ENCODE results near the gene MYOZ3. TPM values are rescaled to one million over a fixed set of nuclear protein-coding genes. Genes with fewer than 3 reads are reported as not detected.

Gene MYOZ3
- total and polyA plus RNA-seq, 2 donors: 0.25 to 0.47 TPM

- 93% methylated on average over 10 of the region's 10 CpGs for WGBS
Measured at GRCh38 chr5:150632305-150633160, 28.5 kb upstream of the MYOZ3 start.

GRCh38 chr5:150633429-150633828 lies 27.6 kb upstream of the MYOZ3 start:
- Histone ChIP-seq H3K4me3 (ENCODE audit: low read length in 2 of 2) (no peak overlapping the region), H3K36me3 (ENCODE audit: control insufficient read depth in 2 of 2, insufficient read depth in 2 of 2, low read length in 1 of 2) (no peaks in the 10 kb centered on the region), H3K27ac (ENCODE audit: low read depth in 1 of 2, low read length in 1 of 2) (no peak overlapping the region), H3K27me3 (ENCODE audit: control insufficient read depth in 2 of 2, insufficient read depth in 1 of 2, low read length in 1 of 2) (peaks cover 0 to 16% of the 10 kb centered on the region in 2 donors), H3K4me1 (ENCODE audit: control insufficient read depth in 2 of 2, insufficient read depth in 2 of 2, low read length in 2 of 2) (no peaks in the 10 kb centered on the region), H3K9me3 (ENCODE audit: control insufficient read depth in 2 of 2, insufficient read depth in 1 of 2, low read length in 1 of 2) (no peaks in the 10 kb centered on the region)
- DNase-seq (ENCODE audit: low read depth in 6 of 9, low spot score in 9 of 9): no peak
- 90% methylated on average over 2 of the region's 2 CpGs for WGBS

More at GRCh38 chr5:150632305-150633160, 28.5 kb upstream of the MYOZ3 start:
- DNase-seq (ENCODE audit: low read depth in 6 of 9, low spot score in 9 of 9): no peak
- no peaks in the 10 kb centered on the region for H3K36me3 ChIP-seq (ENCODE audit: control insufficient read depth in 2 of 2, insufficient read depth in 2 of 2, low read length in 1 of 2)
- H3K27ac ChIP-seq (ENCODE audit: low read depth in 1 of 2, low read length in 1 of 2): no peak overlapping the region
- H3K4me3 ChIP-seq (ENCODE audit: low read length in 2 of 2): no peak overlapping the region
- H3K4me1 ChIP-seq (ENCODE audit: control insufficient read depth in 2 of 2, insufficient read depth in 2 of 2, low read length in 2 of 2): peaks cover 0 to 2% of the 10 kb centered on the region in 2 donors
- H3K27me3 ChIP-seq (ENCODE audit: control insufficient read depth in 2 of 2, insufficient read depth in 1 of 2, low read length in 1 of 2): peaks cover 0 to 12% of the 10 kb centered on the region in 2 donors
- no peaks in the 10 kb centered on the region for H3K9me3 ChIP-seq (ENCODE audit: control insufficient read depth in 2 of 2, insufficient read depth in 1 of 2, low read length in 1 of 2)

- H3K4me3 ChIP-seq (ENCODE audit: low read length in 2 of 2): no peak overlapping the region
- H3K27ac ChIP-seq (ENCODE audit: low read depth in 1 of 2, low read length in 1 of 2): no peak overlapping the region
- 91% methylated on average over 6 of the region's 6 CpGs for whole genome bisulfite sequencing
- peaks cover 0 to 8% of the 10 kb centered on the region in 2 donors for H3K4me1 ChIP-seq (ENCODE audit: control insufficient read depth in 2 of 2, insufficient read depth in 2 of 2, low read length in 2 of 2)
- H3K36me3 ChIP-seq (ENCODE audit: control insufficient read depth in 2 of 2, insufficient read depth in 2 of 2, low read length in 1 of 2): no peaks in the 10 kb centered on the region
- H3K27me3 ChIP-seq (ENCODE audit: control insufficient read depth in 2 of 2, insufficient read depth in 1 of 2, low read length in 1 of 2): peaks cover 0 to 19% of the 10 kb centered on the region in 2 donors
- no peaks in the 10 kb centered on the region for H3K9me3 ChIP-seq (ENCODE audit: control insufficient read depth in 2 of 2, insufficient read depth in 1 of 2, low read length in 1 of 2)
- no peak for DNase-seq (ENCODE audit: low read depth in 6 of 9, low spot score in 9 of 9)
Measured at GRCh38 chr5:150636391-150637244, 24.4 kb upstream of the MYOZ3 start.

- DNase-seq (ENCODE audit: low read depth in 6 of 9, low spot score in 9 of 9): no peak
- Histone ChIP-seq H3K4me1 (ENCODE audit: control insufficient read depth in 2 of 2, insufficient read depth in 2 of 2, low read length in 2 of 2) (peaks cover 0 to 13% of the 10 kb centered on the region in 2 donors), H3K27me3 (ENCODE audit: control insufficient read depth in 2 of 2, insufficient read depth in 1 of 2, low read length in 1 of 2) (peaks cover 0 to 19% of the 10 kb centered on the region in 2 donors), H3K27ac (ENCODE audit: low read depth in 1 of 2, low read length in 1 of 2) (peak overlapping the region in 1 of 2 donors; percentile 71), H3K36me3 (ENCODE audit: control insufficient read depth in 2 of 2, insufficient read depth in 2 of 2, low read length in 1 of 2) (no peaks in the 10 kb centered on the region), H3K4me3 (ENCODE audit: low read length in 2 of 2) (no peak overlapping the region), H3K9me3 (ENCODE audit: control insufficient read depth in 2 of 2, insufficient read depth in 1 of 2, low read length in 1 of 2) (no peaks in the 10 kb centered on the region)
- WGBS: 56% methylated on average over 21 of the region's 21 CpGs
Measured at GRCh38 chr5:150637245-150638052, 23.6 kb upstream of the MYOZ3 start.

- H3K9me3 ChIP-seq (ENCODE audit: control insufficient read depth in 2 of 2, insufficient read depth in 1 of 2, low read length in 1 of 2): no peaks in the 10 kb centered on the region
- 55% methylated on average over 1 of the region's 1 CpG for WGBS
- H3K4me1 ChIP-seq (ENCODE audit: control insufficient read depth in 2 of 2, insufficient read depth in 2 of 2, low read length in 2 of 2): peaks cover 0 to 13% of the 10 kb centered on the region in 2 donors
- DNase-seq (ENCODE audit: low read depth in 6 of 9, low spot score in 9 of 9): no peak
- H3K27me3 ChIP-seq (ENCODE audit: control insufficient read depth in 2 of 2, insufficient read depth in 1 of 2, low read length in 1 of 2): peaks cover 0 to 19% of the 10 kb centered on the region in 2 donors
- no peaks in the 10 kb centered on the region for H3K36me3 ChIP-seq (ENCODE audit: control insufficient read depth in 2 of 2, insufficient read depth in 2 of 2, low read length in 1 of 2)
- H3K27ac ChIP-seq (ENCODE audit: low read depth in 1 of 2, low read length in 1 of 2): no peak overlapping the region
- H3K4me3 ChIP-seq (ENCODE audit: low read length in 2 of 2): no peak overlapping the region
Measured at GRCh38 chr5:150638053-150638444, 23.0 kb upstream of the MYOZ3 start.

GRCh38 chr5:150638488-150639376 lies 22.3 kb upstream of the MYOZ3 start:
- 88% methylated on average over 6 of the region's 6 CpGs for WGBS
- H3K36me3 ChIP-seq (ENCODE audit: control insufficient read depth in 2 of 2, insufficient read depth in 2 of 2, low read length in 1 of 2): no peaks in the 10 kb centered on the region
- no peaks in the 10 kb centered on the region for H3K9me3 ChIP-seq (ENCODE audit: control insufficient read depth in 2 of 2, insufficient read depth in 1 of 2, low read length in 1 of 2)
- DNase-seq (ENCODE audit: low read depth in 6 of 9, low spot score in 9 of 9): no peak
- no peak overlapping the region for H3K27ac ChIP-seq (ENCODE audit: low read depth in 1 of 2, low read length in 1 of 2)
- H3K27me3 ChIP-seq (ENCODE audit: control insufficient read depth in 2 of 2, insufficient read depth in 1 of 2, low read length in 1 of 2): peaks cover 0 to 19% of the 10 kb centered on the region in 2 donors
- H3K4me1 ChIP-seq (ENCODE audit: control insufficient read depth in 2 of 2, insufficient read depth in 2 of 2, low read length in 2 of 2): peaks cover 0 to 13% of the 10 kb centered on the region in 2 donors
- no peak overlapping the region for H3K4me3 ChIP-seq (ENCODE audit: low read length in 2 of 2)

GRCh38 chr5:150639377-150639692 lies 21.7 kb upstream of the MYOZ3 start:
- Histone ChIP-seq H3K4me1 (ENCODE audit: control insufficient read depth in 2 of 2, insufficient read depth in 2 of 2, low read length in 2 of 2) (peaks cover 0 to 13% of the 10 kb centered on the region in 2 donors), H3K27me3 (ENCODE audit: control insufficient read depth in 2 of 2, insufficient read depth in 1 of 2, low read length in 1 of 2) (peaks cover 0 to 19% of the 10 kb centered on the region in 2 donors), H3K27ac (ENCODE audit: low read depth in 1 of 2, low read length in 1 of 2) (no peak overlapping the region), H3K36me3 (ENCODE audit: control insufficient read depth in 2 of 2, insufficient read depth in 2 of 2, low read length in 1 of 2) (no peaks in the 10 kb centered on the region), H3K4me3 (ENCODE audit: low read length in 2 of 2) (no peak overlapping the region), H3K9me3 (ENCODE audit: control insufficient read depth in 2 of 2, insufficient read depth in 1 of 2, low read length in 1 of 2) (no peaks in the 10 kb centered on the region)
- WGBS: 91% methylated on average over 3 of the region's 3 CpGs
- no peak for DNase-seq (ENCODE audit: low read depth in 6 of 9, low spot score in 9 of 9)

- Histone ChIP-seq H3K4me3 (ENCODE audit: low read length in 2 of 2) (no peak overlapping the region), H3K36me3 (ENCODE audit: control insufficient read depth in 2 of 2, insufficient read depth in 2 of 2, low read length in 1 of 2) (no peaks in the 10 kb centered on the region), H3K27ac (ENCODE audit: low read depth in 1 of 2, low read length in 1 of 2) (no peak overlapping the region), H3K4me1 (ENCODE audit: control insufficient read depth in 2 of 2, insufficient read depth in 2 of 2, low read length in 2 of 2) (peaks cover 0 to 13% of the 10 kb centered on the region in 2 donors), H3K9me3 (ENCODE audit: control insufficient read depth in 2 of 2, insufficient read depth in 1 of 2, low read length in 1 of 2) (no peaks in the 10 kb centered on the region), H3K27me3 (ENCODE audit: control insufficient read depth in 2 of 2, insufficient read depth in 1 of 2, low read length in 1 of 2) (peaks cover 0 to 20% of the 10 kb centered on the region in 2 donors)
- DNase-seq (ENCODE audit: low read depth in 6 of 9, low spot score in 9 of 9): no peak
- 92% methylated on average over 5 of the region's 5 CpGs for WGBS
Measured at GRCh38 chr5:150639751-150640150, 21.3 kb upstream of the MYOZ3 start.

Measured in thymus (tissue), 11 donors.